Measurements from ENCODE around the gene DOC2B. TPM values are rescaled to one million over a fixed set of nuclear protein-coding genes. Genes with fewer than 3 reads are reported as not detected.

The DOC2B gene
- total RNA-seq, 1 experiment from 2014 or later, result 1.5 TPM

DNA sequence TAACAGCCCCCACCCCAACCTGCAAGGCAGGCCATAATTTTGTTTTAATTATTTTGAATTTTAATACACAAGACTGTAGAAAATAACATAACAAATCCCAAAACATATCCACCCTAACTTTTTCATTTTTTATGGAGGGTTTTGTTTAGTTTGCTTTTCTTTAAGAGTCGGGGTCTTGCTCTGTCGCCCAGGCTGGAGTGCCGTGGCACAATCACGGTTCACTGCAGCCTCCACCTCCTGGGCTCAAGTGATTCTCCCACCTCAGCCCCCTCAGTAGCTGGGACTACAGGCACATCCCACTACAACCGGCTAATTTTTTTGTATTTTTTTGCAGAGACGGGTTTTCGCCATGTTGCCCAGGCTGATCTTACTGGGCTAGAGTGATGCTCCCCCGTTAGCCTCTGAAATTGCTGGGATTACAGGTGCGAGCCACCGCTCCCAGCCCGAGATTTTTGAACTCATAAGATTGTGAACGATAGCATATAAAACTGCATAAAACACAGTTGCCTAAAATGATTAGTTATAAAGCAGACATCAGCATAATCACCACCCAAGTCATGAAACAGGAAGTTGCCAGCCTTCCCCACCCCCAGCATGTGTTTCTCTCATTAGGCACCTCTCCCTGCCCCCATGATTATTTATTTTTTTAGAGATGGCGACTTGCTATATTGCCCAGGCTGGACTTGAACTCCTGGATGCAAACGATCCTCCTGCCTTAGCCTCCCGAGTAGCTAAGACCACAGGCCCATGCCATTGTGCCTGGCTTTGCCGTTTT, 13.6 kb upstream of the DOC2B start:
- CTCF ChIA-PET, result no interaction called here
- intact Hi-C loops (cut with micrococcal nuclease; ENCODE audit: unreplicated experiment) (no loop called here), in situ Hi-C loops (cut with HindIII; ENCODE audit: low pct_unique_long_range_greater_than_20kb, low sequenced_read_pairs) (no loop called here)
- POLR2A ChIA-PET, result no interaction called here
- Histone ChIP-seq H3K36me3 (ENCODE audit: control insufficient read depth, insufficient read depth, low read length) (no peaks in the 10 kb centered on the region), H3K27ac (ENCODE audit: low read length) (no peak overlapping the region), H3K4me3 (ENCODE audit: low read depth in 2 of 2, low read length in 2 of 2) (no peak overlapping the region), H3K9me3 (ENCODE audit: control insufficient read depth, insufficient read depth, low read depth, low read length) (no peaks in the 10 kb centered on the region), H3K27me3 (ENCODE audit: control insufficient read depth, insufficient read depth, low read length) (no peaks in the 10 kb centered on the region), H3K4me1 (ENCODE audit: control insufficient read depth, insufficient read depth, low read length) (peaks cover 13% of the 10 kb centered on the region)
- ATAC-seq, result no peak
- TF ChIP-seq REST (IDR thresholded peaks at IDR 0.05; ENCODE audit: insufficient read depth in 1 of 2, low read depth in 2 of 2, low read length in 1 of 2) (no peak), TCF7L2 (IDR thresholded peaks at IDR 0.05; ENCODE audit: low read depth, low read length) (no peak), POLR2AphosphoS5 (IDR thresholded peaks at IDR 0.05; ENCODE audit: low read depth, low read length) (no peak), SIN3A (IDR thresholded peaks at IDR 0.05; ENCODE audit: borderline replicate concordance, insufficient read depth, low read depth, low read length) (no peak)
- TF ChIP-seq, protein P1, sequence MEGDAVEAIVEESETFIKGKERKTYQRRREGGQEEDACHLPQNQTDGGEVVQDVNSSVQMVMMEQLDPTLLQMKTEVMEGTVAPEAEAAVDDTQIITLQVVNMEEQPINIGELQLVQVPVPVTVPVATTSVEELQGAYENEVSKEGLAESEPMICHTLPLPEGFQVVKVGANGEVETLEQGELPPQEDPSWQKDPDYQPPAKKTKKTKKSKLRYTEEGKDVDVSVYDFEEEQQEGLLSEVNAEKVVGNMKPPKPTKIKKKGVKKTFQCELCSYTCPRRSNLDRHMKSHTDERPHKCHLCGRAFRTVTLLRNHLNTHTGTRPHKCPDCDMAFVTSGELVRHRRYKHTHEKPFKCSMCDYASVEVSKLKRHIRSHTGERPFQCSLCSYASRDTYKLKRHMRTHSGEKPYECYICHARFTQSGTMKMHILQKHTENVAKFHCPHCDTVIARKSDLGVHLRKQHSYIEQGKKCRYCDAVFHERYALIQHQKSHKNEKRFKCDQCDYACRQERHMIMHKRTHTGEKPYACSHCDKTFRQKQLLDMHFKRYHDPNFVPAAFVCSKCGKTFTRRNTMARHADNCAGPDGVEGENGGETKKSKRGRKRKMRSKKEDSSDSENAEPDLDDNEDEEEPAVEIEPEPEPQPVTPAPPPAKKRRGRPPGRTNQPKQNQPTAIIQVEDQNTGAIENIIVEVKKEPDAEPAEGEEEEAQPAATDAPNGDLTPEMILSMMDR (IDR thresholded peaks at IDR 0.05), result no peak
- DNase-seq (ENCODE audit: low read depth, low spot score), result no peak
- no TSS peak for BruUV-seq (replicated peaks)

DNA sequence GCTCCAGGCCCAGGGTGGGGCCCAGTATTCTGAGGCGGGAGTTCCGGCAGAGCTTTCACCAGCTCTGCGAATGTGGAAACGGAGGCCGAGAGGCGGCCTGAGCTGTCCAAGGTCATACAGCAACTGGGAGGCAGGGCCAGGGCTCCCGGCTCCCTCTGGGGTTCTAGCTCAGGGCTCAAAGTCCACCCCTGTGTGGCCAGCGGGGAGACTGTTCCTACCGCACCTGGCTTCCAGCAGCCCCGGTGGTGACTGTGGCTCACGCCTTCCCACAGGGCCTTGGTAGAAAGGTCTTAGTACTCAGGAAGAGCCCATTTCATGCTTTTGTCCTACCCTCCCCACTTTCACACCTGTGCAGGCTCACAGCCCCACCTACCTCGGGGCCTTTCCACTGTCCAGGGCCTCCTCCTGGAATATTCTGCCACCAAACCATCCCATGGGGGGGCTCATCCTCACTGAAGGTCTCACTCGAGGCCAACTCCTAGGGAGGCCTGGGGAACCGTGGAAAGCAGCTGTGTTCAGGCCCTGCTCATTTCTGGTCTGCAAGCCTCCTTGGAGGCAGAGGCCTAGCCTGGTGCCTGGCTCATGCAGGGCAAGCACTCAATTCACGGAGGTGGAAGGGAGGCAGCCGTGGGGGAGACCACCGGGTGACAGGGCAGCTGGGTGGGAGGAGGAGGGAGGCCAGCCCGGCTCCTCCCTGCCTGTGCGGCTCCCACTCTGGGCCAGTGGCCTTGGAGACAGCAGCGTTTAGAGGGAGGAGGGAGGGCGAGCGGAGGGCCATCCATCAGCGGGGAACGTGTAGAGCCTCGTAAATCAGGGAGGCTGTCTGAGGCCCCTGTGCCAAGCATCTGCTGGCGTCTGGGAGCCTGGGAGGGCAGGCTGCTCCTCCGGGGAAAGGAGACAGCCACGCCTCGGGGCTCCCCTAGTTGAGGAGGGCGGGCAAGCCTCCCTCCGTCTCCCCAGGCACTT, 12.7 kb upstream of the DOC2B start:
- in situ Hi-C loops (cut with HindIII; ENCODE audit: low pct_unique_long_range_greater_than_20kb, low sequenced_read_pairs), result no loop called here
- no TSS peak for BruUV-seq (replicated peaks)

More for the DNA sequence above, 12.7 kb upstream of the DOC2B start:
- ATAC-seq (no peak), DNase-seq (ENCODE audit: low read depth, low spot score) (no peak)
- Histone ChIP-seq H3K27me3 (ENCODE audit: control insufficient read depth, insufficient read depth, low read length) (no peaks in the 10 kb centered on the region), H3K27ac (ENCODE audit: low read length) (no peak overlapping the region), H3K4me3 (ENCODE audit: low read depth in 2 of 2, low read length in 2 of 2) (no peak overlapping the region), H3K9me3 (ENCODE audit: control insufficient read depth, insufficient read depth, low read depth, low read length) (no peaks in the 10 kb centered on the region), H3K36me3 (ENCODE audit: control insufficient read depth, insufficient read depth, low read length) (no peaks in the 10 kb centered on the region), H3K4me1 (ENCODE audit: control insufficient read depth, insufficient read depth, low read length) (peaks cover 4% of the 10 kb centered on the region; the same call in 1 of the 2 replicates)
- POLR2A ChIA-PET, result interaction anchor here (0.6 kb wide), 1 partner anchor 9 kb away, joined by 4 read pairs; no protein-coding TSS in a partner anchor
- intact Hi-C loops (cut with micrococcal nuclease; ENCODE audit: unreplicated experiment), result no loop called here
- TF ChIP-seq, protein P1 (IDR thresholded peaks at IDR 0.05), result no peak
- TF ChIP-seq POLR2AphosphoS5 (IDR thresholded peaks at IDR 0.05; ENCODE audit: low read depth, low read length) (no peak), REST (IDR thresholded peaks at IDR 0.05; ENCODE audit: insufficient read depth in 1 of 2, low read depth in 2 of 2, low read length in 1 of 2) (no peak), SIN3A (IDR thresholded peaks at IDR 0.05; ENCODE audit: borderline replicate concordance, insufficient read depth, low read depth, low read length) (no peak), TCF7L2 (IDR thresholded peaks at IDR 0.05; ENCODE audit: low read depth, low read length) (no peak)
- CTCF ChIA-PET, result no interaction called here
